ENCODE data around the gene MAST4.
"Not testable (repeated sequence)": the region's sequence is repeated elsewhere in the genome, so short reads cannot be mapped to it uniquely, and the experiment has no call there.

MAST4 gene

GRCh38 chr5:67119010-67119409 lies 522.8 kb downstream of the MAST4 start:
- H4K20me1 ChIP-seq = no peaks in the 10 kb centered on the region
- no peak overlapping the region for H3K27ac ChIP-seq
- no peaks in the 10 kb centered on the region for H3K9me3 ChIP-seq (replicated peaks in 1 of 11)
- no peaks in the 10 kb centered on the region for H3K27me3 ChIP-seq
- peaks cover 4 to 32% (median 24%) of the 10 kb centered on the region in 10 experiments; a peak in 15 of 20 replicates for H3K4me1 ChIP-seq
- no peak overlapping the region for H3K4me2 ChIP-seq
- TF ChIP-seq Cebpa-rat (IDR thresholded peaks at IDR 0.05) = no peak
- H3K36me3 ChIP-seq = peaks cover 0 to 10% (median 0%) of the 10 kb centered on the region in 11 experiments; a peak in 8 of 22 replicates
- no peak overlapping the region for H3K9ac ChIP-seq
- no peak overlapping the region for H3K4me3 ChIP-seq

GRCh38 chr5:67120032-67120431 lies 523.8 kb downstream of the MAST4 start:
- Histone ChIP-seq H3K36me3 (peaks cover 0 to 6% (median 0%) of the 10 kb centered on the region in 11 experiments; a peak in 4 of 22 replicates), H3K9ac (no peak overlapping the region), H4K20me1 (no peaks in the 10 kb centered on the region), H3K4me2 (no peak overlapping the region), H3K27ac (no peak overlapping the region), H3K9me3 (replicated peaks in 1 of 11) (no peaks in the 10 kb centered on the region), H3K4me1 (peaks cover 5 to 41% (median 30%) of the 10 kb centered on the region in 10 experiments; a peak in 15 of 20 replicates), H3K27me3 (no peaks in the 10 kb centered on the region), H3K4me3 (no peak overlapping the region)
- no peak for TF ChIP-seq Cebpa-rat (IDR thresholded peaks at IDR 0.05)

DNA sequence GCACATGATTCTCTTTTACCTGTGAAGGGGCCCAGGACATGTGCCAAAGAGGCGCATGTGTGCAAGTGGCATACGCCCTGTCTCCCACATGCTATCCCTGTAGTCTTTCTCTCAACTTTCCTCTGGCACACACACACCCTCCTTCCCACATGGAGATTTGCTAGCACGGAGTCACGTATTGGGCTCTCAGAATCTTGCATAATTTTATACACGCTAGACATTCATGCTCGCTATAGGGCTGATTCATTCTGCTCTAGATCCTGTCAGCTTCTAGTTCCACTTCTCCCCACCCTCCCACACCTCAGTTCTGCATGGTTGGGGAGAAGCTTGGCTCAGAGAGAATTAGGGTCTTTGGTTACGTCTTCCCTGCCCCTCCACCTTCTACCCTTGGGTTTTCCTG lies 527.6 kb downstream of the MAST4 start:
- Histone ChIP-seq H3K4me1 (peaks cover 6 to 55% (median 34%) of the 10 kb centered on the region in 10 experiments; a peak in 16 of 20 replicates), H3K9ac (no peak overlapping the region), H3K27me3 (no peaks in the 10 kb centered on the region), H3K4me3 (no peak overlapping the region), H3K4me2 (peak overlapping the region in 10 of 11 experiments; percentile 12 to 77 (median 60); a peak in 17 of 22 replicates), H3K9me3 (replicated peaks in 1 of 11) (peaks cover 5 to 22% (median 12%) of the 10 kb centered on the region in 11 experiments; a peak in 19 of 22 replicates), H3K36me3 (peaks cover 0 to 9% (median 0%) of the 10 kb centered on the region in 11 experiments; a peak in 6 of 22 replicates), H4K20me1 (no peaks in the 10 kb centered on the region), H3K27ac (no peak overlapping the region)
- TF ChIP-seq Cebpa-rat (IDR thresholded peaks at IDR 0.05) = no peak

DNA sequence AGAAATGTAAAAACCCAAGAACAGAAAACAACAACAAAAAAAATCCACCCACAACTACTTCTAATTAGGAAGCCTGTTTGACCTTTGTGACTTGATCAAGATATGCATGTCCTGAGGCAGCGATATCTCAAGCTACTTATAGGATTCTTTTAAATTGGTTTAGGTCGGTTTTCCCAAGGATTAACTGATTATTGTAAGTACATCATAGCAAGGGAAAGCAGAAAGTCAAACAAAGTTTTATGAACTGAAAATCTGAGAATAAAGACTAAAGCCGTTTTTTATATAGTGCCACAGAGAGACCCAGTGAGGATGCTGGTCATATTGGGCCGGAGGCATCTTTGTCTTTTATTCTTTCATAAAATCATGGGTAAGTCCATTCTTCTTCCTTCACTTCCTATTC lies 528.4 kb downstream of the MAST4 start:
- peaks cover 0 to 11% (median 0%) of the 10 kb centered on the region in 11 experiments; a peak in 7 of 22 replicates for H3K36me3 ChIP-seq
- H3K9me3 ChIP-seq (replicated peaks in 1 of 11) = peaks cover 5 to 29% (median 19%) of the 10 kb centered on the region in 11 experiments; a peak in 19 of 22 replicates
- H3K4me1 ChIP-seq = peaks cover 6 to 55% (median 34%) of the 10 kb centered on the region in 10 experiments; a peak in 16 of 20 replicates
- H3K9ac ChIP-seq = no peak overlapping the region
- TF ChIP-seq Cebpa-rat (IDR thresholded peaks at IDR 0.05) = no peak
- H4K20me1 ChIP-seq = no peaks in the 10 kb centered on the region
- no peak overlapping the region for H3K27ac ChIP-seq
- H3K4me2 ChIP-seq = peak overlapping the region in 6 of 11 experiments; percentile 59 to 77 (median 66); a peak in 8 of 22 replicates
- H3K27me3 ChIP-seq = no peaks in the 10 kb centered on the region
- H3K4me3 ChIP-seq = no peak overlapping the region

GRCh38 chr5:67127347-67127895 lies 531.2 kb downstream of the MAST4 start:
- H4K20me1 ChIP-seq, H3K4me3 ChIP-seq, H3K9ac ChIP-seq, H3K27ac ChIP-seq, H3K27me3 ChIP-seq: not testable (repeated sequence)
- Histone ChIP-seq H3K9me3 (replicated peaks in 1 of 11) (peaks cover 5 to 38% (median 23%) of the 10 kb centered on the region in 11 experiments; a peak in 19 of 22 replicates), H3K36me3 (peaks cover 0 to 23% (median 4%) of the 10 kb centered on the region in 11 experiments; a peak in 9 of 22 replicates), H3K4me1 (peaks cover 6 to 43% (median 26%) of the 10 kb centered on the region in 10 experiments; a peak in 16 of 20 replicates), H3K4me2 (peak overlapping the region in 10 of 11 experiments; percentile 6 to 57 (median 30); a peak in 11 of 22 replicates)

GRCh38 chr5:67129768-67130167 lies 533.6 kb downstream of the MAST4 start:
- H3K36me3 ChIP-seq = peaks cover 0 to 25% (median 4%) of the 10 kb centered on the region in 11 experiments; a peak in 10 of 22 replicates
- H3K4me3 ChIP-seq = no peak overlapping the region
- H3K27me3 ChIP-seq = no peaks in the 10 kb centered on the region
- no peak overlapping the region for H3K27ac ChIP-seq
- H3K4me1 ChIP-seq = peaks cover 0 to 20% (median 8%) of the 10 kb centered on the region in 10 experiments; a peak in 12 of 20 replicates
- H3K9me3 ChIP-seq (replicated peaks in 1 of 11) = peaks cover 5 to 38% (median 23%) of the 10 kb centered on the region in 11 experiments; a peak in 19 of 22 replicates
- no peak overlapping the region for H3K9ac ChIP-seq
- H4K20me1 ChIP-seq = no peaks in the 10 kb centered on the region
- no peak for TF ChIP-seq Cebpa-rat (IDR thresholded peaks at IDR 0.05)
- H3K4me2 ChIP-seq = no peak overlapping the region

GRCh38 chr5:67133217-67133616 lies 537.0 kb downstream of the MAST4 start:
- Histone ChIP-seq H3K27me3 (no peaks in the 10 kb centered on the region), H3K9ac (no peak overlapping the region), H3K27ac (no peak overlapping the region), H4K20me1 (no peaks in the 10 kb centered on the region), H3K36me3 (peaks cover 0 to 46% (median 6%) of the 10 kb centered on the region in 11 experiments; a peak in 10 of 22 replicates), H3K4me2 (no peak overlapping the region), H3K4me1 (peaks cover 0 to 7% (median 0%) of the 10 kb centered on the region in 10 experiments; a peak in 1 of 20 replicates), H3K9me3 (replicated peaks in 1 of 11) (peaks cover 0 to 22% (median 14%) of the 10 kb centered on the region in 11 experiments; a peak in 12 of 22 replicates), H3K4me3 (no peak overlapping the region)
- TF ChIP-seq Cebpa-rat (IDR thresholded peaks at IDR 0.05) = no peak

DNA sequence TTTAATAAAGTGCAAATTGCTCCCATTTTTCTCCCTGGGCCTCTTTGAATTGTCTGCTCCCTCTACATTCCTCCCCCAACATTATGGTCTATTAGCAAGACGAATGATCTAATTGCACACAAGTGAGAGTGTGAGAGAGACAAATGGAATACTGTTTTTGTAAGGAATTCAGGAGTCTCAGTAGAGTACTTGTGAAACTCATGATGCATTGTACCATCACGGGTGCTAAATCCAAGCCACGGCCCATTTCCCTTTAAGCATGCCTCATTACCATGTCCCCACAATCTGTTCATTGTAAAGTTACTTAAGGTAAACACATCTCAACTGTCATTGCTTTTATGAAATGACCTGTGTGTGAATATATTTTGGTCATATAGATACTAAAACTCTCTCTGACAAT lies 537.6 kb downstream of the MAST4 start:
- Histone ChIP-seq H3K9me3 (replicated peaks in 1 of 11) (peaks cover 0 to 17% (median 9%) of the 10 kb centered on the region in 11 experiments; a peak in 11 of 22 replicates), H4K20me1 (no peaks in the 10 kb centered on the region), H3K27ac (no peak overlapping the region), H3K4me1 (peaks cover 0 to 7% (median 0%) of the 10 kb centered on the region in 10 experiments; a peak in 1 of 20 replicates), H3K4me2 (no peak overlapping the region), H3K36me3 (peaks cover 0 to 42% (median 6%) of the 10 kb centered on the region in 11 experiments; a peak in 10 of 22 replicates), H3K4me3 (no peak overlapping the region), H3K27me3 (no peaks in the 10 kb centered on the region), H3K9ac (no peak overlapping the region)
- TF ChIP-seq Cebpa-rat (IDR thresholded peaks at IDR 0.05) = no peak

DNA sequence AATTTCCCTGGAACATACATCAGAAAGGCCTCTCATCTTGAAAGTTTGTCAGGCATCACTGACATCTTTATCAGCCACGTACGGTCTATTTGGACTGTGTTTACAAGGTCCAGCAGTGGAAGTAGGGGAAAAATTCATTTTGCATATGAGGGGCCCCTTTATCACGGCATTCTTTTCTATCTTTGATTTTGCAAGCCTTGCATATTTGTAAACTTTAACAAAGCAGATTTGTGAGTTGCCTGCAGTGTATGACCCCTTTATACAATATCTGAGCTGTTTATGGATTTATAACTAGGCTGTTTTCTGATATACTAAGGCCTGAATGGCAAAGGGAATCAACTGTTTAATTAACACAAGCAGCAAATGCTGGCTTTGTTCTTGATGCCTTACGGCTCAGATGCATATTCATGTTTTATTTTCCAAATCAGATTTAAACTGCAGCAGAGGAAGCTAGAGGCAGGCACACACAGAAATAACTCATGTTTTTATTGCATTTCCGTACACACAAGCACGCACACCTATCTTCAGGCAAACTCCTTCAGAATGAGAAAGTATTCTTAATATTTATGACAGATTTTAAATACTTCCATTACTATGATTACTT lies 539.3 kb downstream of the MAST4 start:
- Histone ChIP-seq H3K27ac (no peak overlapping the region), H3K9ac (no peak overlapping the region)

More for the DNA sequence above, 539.3 kb downstream of the MAST4 start:
- Histone ChIP-seq H3K4me3 (no peak overlapping the region), H4K20me1 (no peaks in the 10 kb centered on the region), H3K4me1 (peaks cover 0 to 7% (median 2%) of the 10 kb centered on the region in 10 experiments; a peak in 5 of 20 replicates), H3K4me2 (no peak overlapping the region), H3K9me3 (replicated peaks in 1 of 11) (no peaks in the 10 kb centered on the region; a peak in 1 of 22 replicates), H3K27me3 (no peaks in the 10 kb centered on the region), H3K36me3 (peaks cover 0 to 40% (median 3%) of the 10 kb centered on the region in 11 experiments; a peak in 9 of 22 replicates)
- no peak for TF ChIP-seq Cebpa-rat (IDR thresholded peaks at IDR 0.05)

All from BLaER1 treated with 17β-estradiol and CSF1 and Interleukin-3, amounts not matched to agents 10 nM and 100 nM (cell line).